Loucy (cell line): ENCODE data around the gene RAB44.

Source experiments
- H2AFZ ChIP-seq: fragments of 200-600 bp; sonication (generic); 2 replicates; pipeline ENCODE4 v1.6.0; 2016; ENCODE audit warnings: antibody characterized with exemption, mild to moderate bottlenecking, low read length, moderate library complexity
- H3F3A ChIP-seq: fragments of 200-600 bp; 2 replicates; pipeline ENCODE4 v1.6.0; 2016; ENCODE audit warnings: antibody characterized with exemption, low read depth, mild to moderate bottlenecking
- H3K27me3 ChIP-seq: fragments of 200-600 bp; sonication (generic); 2 replicates; pipeline ENCODE4 v1.6.1; 2014; ENCODE audit warnings: low read length, mild to moderate bottlenecking; ENCODE audit not compliant: insufficient read depth, poor library complexity, severe bottlenecking
- H3K36me3 ChIP-seq: fragments of 200-600 bp; sonication (generic); 2 replicates; pipeline ENCODE4 v1.6.1; 2016; ENCODE audit warnings: low read length; ENCODE audit not compliant: insufficient read depth
- H3K4me1 ChIP-seq: fragments of 200-600 bp; sonication (generic); 2 replicates; pipeline ENCODE4 v1.5.1; 2014; ENCODE audit warnings: low read length, mild to moderate bottlenecking; ENCODE audit not compliant: insufficient read depth, poor library complexity, severe bottlenecking
- H3K4me2 ChIP-seq: fragments of 200-600 bp; sonication (generic); 2 replicates; pipeline ENCODE4 v1.6.0; 2014; ENCODE audit warnings: antibody characterized with exemption, low read length, low read depth, mild to moderate bottlenecking; ENCODE audit not compliant: poor library complexity, severe bottlenecking
- H3K4me3 ChIP-seq: fragments of 200-600 bp; sonication (generic); 2 replicates; pipeline ENCODE4 v1.5.1; 2014; ENCODE audit warnings: low read length, mild to moderate bottlenecking, mixed read lengths; ENCODE audit not compliant: poor library complexity, severe bottlenecking
- H3K79me2 ChIP-seq: fragments of 200-600 bp; sonication (generic); 2 replicates; pipeline ENCODE4 v1.6.1; 2014; ENCODE audit warnings: low read length; ENCODE audit not compliant: insufficient read depth
- H3K9ac ChIP-seq: fragments of 200-600 bp; sonication (generic); 2 replicates; pipeline ENCODE4 v1.6.0; 2014; ENCODE audit warnings: mild to moderate bottlenecking, low read depth, low read length, moderate library complexity; ENCODE audit not compliant: poor library complexity, severe bottlenecking
- H3K9me2 ChIP-seq: fragments of 200-600 bp; sonication (generic); replicated peaks from 2 replicates; pipeline ENCODE4 v1.6.1; 2016; ENCODE audit warnings: low read depth, low read length, mixed read lengths
- H3K9me3 ChIP-seq: fragments of 200-600 bp; sonication (generic); 2 replicates; pipeline ENCODE4 v1.6.1; 2014; ENCODE audit warnings: mild to moderate bottlenecking, antibody characterized with exemption, low read length, low read depth; ENCODE audit not compliant: insufficient read depth
- H4K20me1 ChIP-seq: fragments of 200-600 bp; sonication (generic); 2 replicates; pipeline ENCODE4 v1.6.0; 2014; ENCODE audit warnings: antibody characterized with exemption, low read length, mild to moderate bottlenecking; ENCODE audit not compliant: insufficient read depth, poor library complexity, severe bottlenecking
- EZH2phosphoT487 ChIP-seq: fragments of 200-600 bp; IDR thresholded peaks from 2 replicates; pipeline ENCODE4 v1.6.1; 2018; ENCODE audit warnings: antibody characterized with exemption, mild to moderate bottlenecking, moderate library complexity, borderline replicate concordance
- TF ChIP-seq, protein P1 (sequence below): fragments of 200-600 bp; sonication (generic); conservative IDR thresholded peaks from 2 replicates; pipeline ENCODE4 v1.5.1; 2014; ENCODE audit warnings: mild to moderate bottlenecking, antibody characterized with exemption, low read length

Gene RAB44

DNA sequence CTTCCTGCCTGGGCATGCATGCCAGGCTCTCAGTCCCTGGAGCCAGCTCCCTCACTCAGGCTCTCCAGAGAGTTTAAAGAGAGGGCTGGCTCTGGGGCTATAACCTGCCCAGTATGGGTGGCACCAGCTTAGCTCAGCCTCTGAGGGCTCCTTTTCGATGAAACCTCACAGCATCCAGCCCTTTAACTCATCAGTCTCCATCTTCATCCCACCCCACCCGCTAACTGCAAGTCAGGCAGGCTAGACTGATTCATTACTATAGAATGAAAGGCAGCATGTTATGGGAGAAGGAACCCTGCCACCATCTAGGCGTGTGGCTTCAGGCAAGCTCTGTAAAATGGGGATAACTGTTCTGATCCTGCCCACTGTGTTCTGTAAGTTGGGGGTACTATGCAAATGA lies 53.5 kb downstream of the RAB44 start:
- Histone ChIP-seq H3K9ac (no peak overlapping the region), H3K9me3 (no peaks in the 10 kb centered on the region), H2AFZ (no peak overlapping the region), H3K4me2 (no peak overlapping the region), H3F3A (no peaks in the 10 kb centered on the region), H4K20me1 (no peaks in the 10 kb centered on the region), H3K4me1 (peaks cover 5% of the 10 kb centered on the region), H3K9me2 (no peaks in the 10 kb centered on the region), H3K4me3 (no peak overlapping the region), H3K79me2 (no peaks in the 10 kb centered on the region), H3K36me3 (no peaks in the 10 kb centered on the region), H3K27me3 (no peaks in the 10 kb centered on the region)
- TF ChIP-seq, protein P1, sequence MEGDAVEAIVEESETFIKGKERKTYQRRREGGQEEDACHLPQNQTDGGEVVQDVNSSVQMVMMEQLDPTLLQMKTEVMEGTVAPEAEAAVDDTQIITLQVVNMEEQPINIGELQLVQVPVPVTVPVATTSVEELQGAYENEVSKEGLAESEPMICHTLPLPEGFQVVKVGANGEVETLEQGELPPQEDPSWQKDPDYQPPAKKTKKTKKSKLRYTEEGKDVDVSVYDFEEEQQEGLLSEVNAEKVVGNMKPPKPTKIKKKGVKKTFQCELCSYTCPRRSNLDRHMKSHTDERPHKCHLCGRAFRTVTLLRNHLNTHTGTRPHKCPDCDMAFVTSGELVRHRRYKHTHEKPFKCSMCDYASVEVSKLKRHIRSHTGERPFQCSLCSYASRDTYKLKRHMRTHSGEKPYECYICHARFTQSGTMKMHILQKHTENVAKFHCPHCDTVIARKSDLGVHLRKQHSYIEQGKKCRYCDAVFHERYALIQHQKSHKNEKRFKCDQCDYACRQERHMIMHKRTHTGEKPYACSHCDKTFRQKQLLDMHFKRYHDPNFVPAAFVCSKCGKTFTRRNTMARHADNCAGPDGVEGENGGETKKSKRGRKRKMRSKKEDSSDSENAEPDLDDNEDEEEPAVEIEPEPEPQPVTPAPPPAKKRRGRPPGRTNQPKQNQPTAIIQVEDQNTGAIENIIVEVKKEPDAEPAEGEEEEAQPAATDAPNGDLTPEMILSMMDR, result no peak
- TF ChIP-seq EZH2phosphoT487, result no peak

DNA sequence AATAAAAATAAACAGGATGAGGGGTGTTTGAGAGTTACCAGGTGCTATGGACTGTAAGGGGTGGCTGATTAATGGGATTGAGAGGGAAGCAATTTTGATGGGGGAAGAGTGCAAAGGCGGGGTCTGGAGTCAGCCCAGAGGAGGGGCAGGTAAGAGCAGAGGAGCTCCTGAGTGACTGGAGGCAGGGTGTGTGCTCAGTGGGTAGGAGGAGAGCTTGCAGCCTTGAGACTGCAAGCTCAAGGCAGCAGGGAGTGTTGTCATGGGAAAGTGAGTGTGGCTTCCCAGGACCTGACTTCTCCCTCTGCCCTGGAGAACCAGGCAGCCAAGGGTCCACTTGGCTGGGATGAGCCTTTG lies 54.2 kb downstream of the RAB44 start:
- no peaks in the 10 kb centered on the region for H3K36me3 ChIP-seq
- TF ChIP-seq, protein P1, result no peak
- TF ChIP-seq EZH2phosphoT487, result no peak
- no peak overlapping the region for H2AFZ ChIP-seq
- peaks cover 5% of the 10 kb centered on the region for H3K4me1 ChIP-seq
- H3K27me3 ChIP-seq, result no peaks in the 10 kb centered on the region
- no peaks in the 10 kb centered on the region for H3K9me3 ChIP-seq
- H3K9ac ChIP-seq, result no peak overlapping the region
- H3F3A ChIP-seq, result no peaks in the 10 kb centered on the region
- H4K20me1 ChIP-seq, result no peaks in the 10 kb centered on the region
- H3K79me2 ChIP-seq, result no peaks in the 10 kb centered on the region
- H3K9me2 ChIP-seq, result no peaks in the 10 kb centered on the region
- no peak overlapping the region for H3K4me3 ChIP-seq
- H3K4me2 ChIP-seq, result no peak overlapping the region

DNA sequence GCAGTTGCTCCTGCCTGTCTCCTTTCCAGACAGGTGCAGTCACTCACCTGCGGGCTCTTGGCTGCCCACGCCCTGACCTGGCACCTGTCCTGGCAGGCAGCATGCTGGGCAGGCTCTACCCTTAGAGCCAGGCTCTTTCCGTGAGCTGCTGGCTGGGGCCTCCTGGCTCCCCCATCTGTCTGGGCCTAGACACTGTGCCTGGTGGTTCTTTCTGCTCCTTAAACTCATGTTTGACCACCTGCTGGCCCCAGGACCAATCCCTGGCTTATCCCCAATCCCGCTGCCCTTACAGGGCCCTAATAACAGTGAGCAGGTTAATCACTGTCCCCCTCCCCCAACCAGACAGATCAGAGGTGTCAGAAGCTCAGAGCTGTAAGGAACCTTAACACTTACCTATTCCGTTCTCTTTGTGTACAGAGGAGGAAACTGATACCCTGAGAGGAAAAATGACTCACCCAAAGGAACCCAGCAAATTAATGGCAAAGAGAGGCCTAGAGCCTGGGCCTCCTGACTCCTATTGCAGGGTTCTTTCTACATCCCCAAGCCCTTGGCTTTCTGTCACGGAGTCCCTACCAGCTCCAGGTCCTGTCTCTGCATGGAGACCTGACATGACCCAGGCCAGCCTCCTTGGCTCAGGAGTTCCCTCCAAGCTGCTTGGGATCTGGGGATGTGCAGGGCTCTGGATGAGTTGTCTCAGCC lies 54.7 kb downstream of the RAB44 start:
- H3K4me3 ChIP-seq, result no peak overlapping the region
- no peaks in the 10 kb centered on the region for H3K36me3 ChIP-seq
- no peak overlapping the region for H3K9ac ChIP-seq
- H3K4me2 ChIP-seq, result no peak overlapping the region
- H3K27me3 ChIP-seq, result no peaks in the 10 kb centered on the region
- no peaks in the 10 kb centered on the region for H4K20me1 ChIP-seq
- no peak for TF ChIP-seq EZH2phosphoT487
- TF ChIP-seq, protein P1, result no peak
- no peak overlapping the region for H2AFZ ChIP-seq
- no peaks in the 10 kb centered on the region for H3K9me2 ChIP-seq
- no peaks in the 10 kb centered on the region for H3F3A ChIP-seq
- peaks cover 5% of the 10 kb centered on the region for H3K4me1 ChIP-seq
- H3K9me3 ChIP-seq, result no peaks in the 10 kb centered on the region
- no peaks in the 10 kb centered on the region for H3K79me2 ChIP-seq
